Left lobe of liver (tissue), 1 donor: Measurements from ENCODE around the gene TRAK2. TPM values are rescaled to one million over a fixed set of nuclear protein-coding genes. Genes with fewer than 3 reads are reported as not detected.

Experiments used
- total RNA-seq: library from RNA; stranded (reverse); gene quantifications from one replicate; pipeline ENCODE4 v1.2.1, GENCODE V29; 2021
- donor health status: DM: no; HTN: yes; CAD: no.

The TRAK2 gene
- total RNA-seq, 1 donor from 2014 or later, result 12.3 TPM

Other genes starting within 250 kb of the TRAK2 start
- gene CASP8, start 190.9 kb downstream of the TRAK2 start, total RNA-seq, result 7.6 TPM
- gene FLACC1, start 94.1 kb downstream of the TRAK2 start, total RNA-seq, result 0.55 TPM
- gene STRADB, start 282 bp upstream of the TRAK2 start, total RNA-seq, result 71.9 TPM
- gene TMEM237, start 192.0 kb upstream of the TRAK2 start, total RNA-seq, result 2.0 TPM
- gene MPP4, start 247.2 kb upstream of the TRAK2 start, total RNA-seq, result not detected